TTC549 (cell line): ENCODE results near the gene CSTF3.
"Not testable (repeated sequence)": the region's sequence is repeated elsewhere in the genome, so short reads cannot be mapped to it uniquely, and the experiment has no call there.

Source experiments
- FAIRE-seq: peaks from 2 replicates; lab custom pipeline; 2012; peaks lifted over from hg19 to GRCh38; lab: Jason Lieb, UNC

CSTF3 gene

GRCh38 chr11:33072465-33072864 is 88.8 kb downstream of the CSTF3 start:
- no peak for FAIRE-seq

DNA sequence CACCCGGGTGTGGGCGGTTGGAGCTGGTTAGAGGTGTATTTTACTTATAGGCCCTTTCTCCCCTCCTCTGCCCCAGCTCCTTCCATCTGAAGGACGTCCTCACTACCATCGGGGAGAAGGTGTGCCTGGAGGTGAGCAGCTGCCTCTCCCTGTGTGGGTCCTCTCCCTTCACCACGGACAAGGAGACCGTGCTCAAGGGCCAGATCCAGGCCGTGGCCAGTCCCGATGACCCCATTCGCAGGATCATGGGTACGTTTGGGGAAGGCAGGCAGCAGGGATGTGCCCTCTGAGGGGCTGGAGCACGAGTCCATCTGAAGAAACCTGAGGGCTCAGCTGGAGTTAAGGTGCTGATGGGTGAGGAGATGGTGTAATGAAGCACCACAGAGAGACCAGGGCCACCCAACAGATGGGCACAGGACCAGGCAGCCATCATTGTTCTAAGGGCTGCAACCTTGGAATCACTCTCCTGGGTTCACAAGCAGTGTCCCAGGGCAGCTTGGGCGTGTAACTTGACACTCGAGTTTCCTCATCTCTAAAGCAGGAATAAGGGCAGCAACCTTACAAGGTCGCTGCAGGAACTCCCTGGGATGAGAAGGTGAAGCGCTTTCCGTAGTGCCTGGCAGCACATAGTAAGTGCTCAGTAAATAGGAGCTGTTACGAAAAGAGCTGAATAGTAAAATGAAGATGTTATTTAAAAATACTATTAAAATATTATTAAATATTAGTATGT is 92.5 kb downstream of the CSTF3 start:
- no peak for FAIRE-seq

- FAIRE-seq: no peak
These were observed 94.0 kb downstream of the CSTF3 start for GRCh38 chr11:33067294-33067693.

- FAIRE-seq: no peak
These were observed 95.7 kb downstream of the CSTF3 start for GRCh38 chr11:33065445-33066178.

DNA sequence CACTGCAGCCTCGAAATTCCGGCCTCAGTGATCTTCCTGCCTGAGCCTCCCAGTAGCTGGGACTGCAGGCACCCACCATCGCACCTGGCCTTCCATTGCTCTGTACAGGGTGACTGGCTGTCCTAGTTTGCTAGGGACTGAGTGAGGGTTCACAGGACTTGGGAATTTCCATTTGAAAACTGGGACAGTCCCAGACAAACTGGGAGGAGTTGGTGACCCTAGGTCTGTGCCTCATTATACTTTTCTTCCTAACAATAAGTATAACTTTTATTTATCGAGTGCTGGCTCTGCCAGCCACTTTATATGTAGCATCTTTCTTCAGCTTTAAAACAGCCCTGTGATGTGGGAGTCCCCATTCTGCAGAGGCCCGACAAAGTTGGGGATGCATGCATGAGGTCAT is 96.4 kb downstream of the CSTF3 start:
- FAIRE-seq: no peak

DNA sequence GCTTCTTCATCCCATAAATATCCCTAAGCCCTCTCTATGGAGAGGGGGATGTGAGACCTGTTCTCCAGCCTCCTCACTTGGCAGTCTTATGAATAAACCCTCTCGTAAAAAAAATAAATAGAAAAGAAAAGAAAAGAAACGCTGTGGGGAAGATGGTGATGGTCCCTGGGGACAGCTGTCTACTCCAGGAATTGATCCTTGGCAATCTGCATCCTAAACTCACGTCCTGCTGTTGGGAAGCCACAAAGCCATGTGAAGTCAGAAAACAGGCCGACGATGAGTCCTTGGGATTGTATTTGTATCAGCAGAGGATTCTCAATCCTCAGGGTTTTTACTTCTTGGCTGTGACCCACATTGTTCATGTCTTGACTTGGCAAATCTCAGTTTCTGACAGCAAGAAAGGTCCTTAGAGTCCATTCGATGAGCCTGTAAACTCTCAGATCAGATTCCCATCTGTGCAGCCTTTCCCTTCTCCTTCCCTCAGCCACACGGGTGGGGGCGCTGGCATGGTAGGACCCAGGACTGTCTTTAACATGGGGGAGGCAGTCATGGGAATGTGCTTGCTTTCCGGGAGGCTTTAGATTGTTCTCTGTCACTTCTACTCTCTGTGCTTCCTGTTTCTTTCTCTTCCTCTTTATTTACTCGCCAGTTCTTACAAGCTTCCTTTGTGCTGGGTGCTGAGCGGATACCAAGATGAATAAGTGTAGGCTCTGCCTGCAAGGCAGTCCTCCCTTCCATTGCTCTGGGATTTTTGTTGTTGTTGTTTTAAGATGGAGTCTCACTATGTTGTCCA is 97.1 kb downstream of the CSTF3 start:
- FAIRE-seq: no peak

DNA sequence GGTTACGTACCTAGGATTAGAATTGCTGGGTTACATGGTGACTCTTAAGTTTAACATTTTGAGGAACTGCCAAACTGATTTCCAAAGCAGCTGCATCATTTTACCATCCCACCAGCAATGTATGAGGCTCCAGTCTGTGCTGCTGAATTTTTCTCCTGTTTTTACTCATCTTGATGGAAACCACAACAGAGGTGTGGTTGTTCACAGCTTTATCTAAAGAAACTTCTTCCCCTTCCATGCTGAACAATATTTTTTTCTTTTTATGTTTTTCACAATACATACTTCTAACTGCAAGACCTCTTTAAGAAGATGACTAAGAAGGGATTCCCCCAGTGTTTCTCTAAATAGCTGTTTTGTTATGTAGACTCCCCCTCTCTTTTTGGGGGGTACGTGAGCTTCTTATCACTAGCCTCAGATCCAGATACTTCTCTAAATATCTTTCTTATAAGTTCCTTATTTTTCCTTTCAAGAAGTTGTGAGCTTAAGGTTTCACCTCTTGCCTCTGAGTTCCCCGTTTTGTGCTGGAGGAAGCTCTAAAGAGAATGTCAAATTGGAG is 97.9 kb downstream of the CSTF3 start:
- FAIRE-seq: no peak

- no peak for FAIRE-seq
These were observed 99.1 kb downstream of the CSTF3 start for GRCh38 chr11:33062137-33062536.

DNA sequence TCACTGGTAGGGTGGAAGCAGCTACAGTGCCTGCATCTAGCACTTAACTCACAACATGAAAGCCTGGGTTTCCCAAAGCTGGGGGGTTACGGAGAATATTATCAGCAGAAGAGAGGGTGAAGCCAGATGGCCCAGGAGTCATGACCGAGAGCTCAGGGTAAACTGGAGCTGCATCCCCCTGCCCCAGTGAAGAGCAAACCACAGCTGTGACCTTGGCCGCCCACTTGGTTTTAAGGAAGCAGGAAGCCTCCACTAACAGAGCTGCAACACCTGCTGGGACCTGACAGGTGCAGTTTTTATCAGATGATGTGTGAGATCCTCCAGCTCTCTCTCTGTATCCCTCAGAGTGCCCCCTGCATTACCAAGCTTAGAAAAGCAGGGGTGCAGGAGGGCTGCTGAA is 101.0 kb downstream of the CSTF3 start:
- FAIRE-seq: no peak

DNA sequence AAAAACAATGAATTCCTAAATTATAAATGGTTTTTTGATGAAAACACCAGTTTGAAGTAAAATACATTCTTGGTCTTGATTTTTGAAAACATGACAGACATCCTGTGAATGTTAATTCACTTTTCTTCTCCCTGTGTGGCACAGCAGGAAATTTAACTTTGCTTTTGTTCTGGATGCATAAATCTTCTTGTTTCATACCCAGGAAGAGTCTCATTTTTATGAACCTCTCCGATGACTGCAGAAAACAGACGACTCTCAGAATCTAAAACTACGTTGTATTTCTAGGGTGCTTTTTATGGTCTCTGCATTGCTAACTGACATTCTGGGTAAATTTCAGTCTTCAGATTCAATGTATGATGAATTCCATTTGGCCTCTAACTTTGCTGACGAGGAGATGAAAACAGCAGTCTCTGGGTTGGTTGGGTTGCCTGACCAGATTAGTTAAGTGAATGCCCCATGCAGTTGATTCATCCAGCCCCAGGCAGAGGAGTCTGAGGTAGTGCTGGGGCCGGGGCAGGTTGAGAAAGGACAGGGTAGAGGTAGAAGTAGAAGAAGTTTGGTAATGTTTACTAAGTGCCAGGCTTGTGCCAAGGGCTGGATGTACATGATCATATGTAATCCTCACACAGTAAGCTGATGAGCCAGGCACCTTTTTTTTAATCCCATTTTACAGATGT is 101.8 kb downstream of the CSTF3 start:
- no peak for FAIRE-seq

GRCh38 chr11:33057284-33057683 is 104.0 kb downstream of the CSTF3 start:
- no peak for FAIRE-seq

DNA sequence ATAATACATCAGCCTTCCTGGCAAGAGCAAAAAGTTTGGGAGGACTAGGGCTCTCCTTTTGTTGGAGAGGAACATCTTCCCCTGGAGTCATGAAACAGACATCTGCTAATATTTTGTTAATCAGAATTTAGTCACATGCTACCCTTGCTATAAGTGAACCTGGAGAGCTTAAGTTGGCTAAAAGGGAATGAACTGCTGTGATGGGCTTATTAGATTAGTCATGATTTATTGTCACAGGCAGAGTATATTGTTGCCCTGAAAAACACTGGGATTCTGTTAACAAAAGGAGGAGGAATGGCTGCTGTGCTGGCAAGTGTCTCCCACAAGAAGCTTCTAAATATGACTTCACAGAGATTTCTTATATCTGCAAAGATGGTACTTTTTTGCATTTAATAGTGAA is 105.9 kb downstream of the CSTF3 start:
- no peak for FAIRE-seq

DNA sequence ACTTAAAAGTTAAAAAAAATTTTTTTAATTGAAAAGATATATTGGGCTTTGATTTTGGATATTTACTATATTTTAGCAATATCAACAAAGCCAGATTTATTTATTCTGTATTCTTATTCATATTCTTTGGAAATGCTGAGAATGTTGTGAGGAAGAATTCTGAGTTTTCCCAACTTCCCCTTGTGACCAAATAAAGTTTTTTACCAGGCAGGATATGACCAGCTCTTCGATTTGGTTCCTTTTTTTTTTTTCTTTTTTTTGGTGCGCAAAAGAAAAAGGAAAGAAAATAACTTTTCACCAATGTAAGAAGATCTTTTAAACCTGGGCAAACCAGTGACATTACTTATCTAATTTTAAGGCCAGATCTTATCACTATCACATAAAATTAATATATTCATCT is 109.0 kb downstream of the CSTF3 start:
- FAIRE-seq: no peak

DNA sequence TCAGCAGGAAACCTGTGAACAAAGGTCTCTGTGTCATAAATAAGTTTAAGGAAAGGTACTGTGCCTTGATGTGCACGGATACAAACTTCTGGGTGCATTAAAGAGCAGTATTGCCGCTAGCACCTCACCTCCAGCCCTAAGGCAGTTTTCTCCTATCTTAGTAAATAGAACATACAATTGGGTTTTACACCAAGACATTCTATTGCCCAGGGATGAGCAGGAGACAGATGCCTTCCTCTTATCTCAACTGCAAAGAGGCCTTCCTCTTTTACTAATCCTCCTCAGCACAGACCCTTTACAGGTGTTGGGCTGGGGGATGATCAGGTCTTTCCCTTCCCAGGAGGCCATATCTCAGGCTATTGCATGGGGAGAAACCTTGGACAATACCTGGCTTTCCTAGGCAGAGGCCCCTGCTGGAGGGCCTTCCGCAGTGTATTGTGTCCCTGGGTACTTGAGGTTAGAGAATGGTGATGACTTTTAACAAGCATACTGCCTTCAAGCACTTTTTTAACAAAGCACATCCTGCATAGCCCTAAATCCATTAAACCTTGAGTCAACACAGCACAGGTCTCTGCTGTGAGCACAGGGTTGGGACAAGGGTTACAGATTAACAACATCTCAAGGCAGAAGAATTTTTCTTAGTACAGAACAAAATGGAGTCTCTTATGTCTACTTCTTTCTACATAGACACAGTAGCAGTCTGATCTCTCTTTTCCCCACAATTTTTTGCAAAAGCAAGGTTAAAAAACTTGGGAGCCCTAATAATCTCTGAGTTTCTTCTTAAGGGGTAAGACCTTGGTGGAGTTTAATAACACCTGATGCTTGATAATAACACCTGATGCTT is 111.5 kb downstream of the CSTF3 start:
- FAIRE-seq: not testable (repeated sequence)

- FAIRE-seq: not testable (repeated sequence)
These were observed 112.6 kb downstream of the CSTF3 start for GRCh38 chr11:33048701-33049100.

DNA sequence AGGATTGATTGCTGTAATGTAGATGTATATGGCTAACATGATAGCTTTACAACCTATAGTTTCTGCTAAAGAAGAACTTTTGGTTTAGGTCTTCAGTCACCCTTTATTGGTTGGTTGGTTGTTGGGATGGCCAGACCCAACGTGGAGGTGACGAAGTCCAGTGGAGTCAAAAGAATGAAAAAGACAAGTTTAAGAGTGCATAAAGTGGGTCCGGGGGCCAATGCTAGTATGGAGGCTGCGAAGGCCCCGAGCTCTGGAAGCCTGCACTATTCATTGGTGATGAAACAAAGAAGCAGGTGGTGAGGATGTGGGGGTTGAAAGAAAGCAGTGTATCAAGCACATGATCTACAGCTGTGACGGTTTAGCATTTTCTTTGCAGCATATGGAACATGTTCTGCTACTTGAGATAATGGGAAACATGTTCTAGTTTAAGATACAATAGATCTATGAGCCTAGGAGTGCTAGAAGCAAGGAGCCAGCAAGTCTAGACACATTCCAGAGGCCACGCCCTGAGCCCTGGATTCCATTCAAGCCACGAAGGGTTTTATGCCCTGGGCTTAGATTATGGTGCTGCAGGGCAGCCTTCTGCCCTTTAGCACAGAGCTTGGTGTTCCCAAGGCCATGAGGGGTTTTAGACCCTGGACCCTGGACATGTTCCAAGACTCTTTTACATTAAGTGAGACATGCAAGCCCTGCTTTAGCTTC is 115.6 kb downstream of the CSTF3 start:
- no peak for FAIRE-seq

- FAIRE-seq: no peak
These were observed 117.0 kb downstream of the CSTF3 start for GRCh38 chr11:33044285-33044756.

DNA sequence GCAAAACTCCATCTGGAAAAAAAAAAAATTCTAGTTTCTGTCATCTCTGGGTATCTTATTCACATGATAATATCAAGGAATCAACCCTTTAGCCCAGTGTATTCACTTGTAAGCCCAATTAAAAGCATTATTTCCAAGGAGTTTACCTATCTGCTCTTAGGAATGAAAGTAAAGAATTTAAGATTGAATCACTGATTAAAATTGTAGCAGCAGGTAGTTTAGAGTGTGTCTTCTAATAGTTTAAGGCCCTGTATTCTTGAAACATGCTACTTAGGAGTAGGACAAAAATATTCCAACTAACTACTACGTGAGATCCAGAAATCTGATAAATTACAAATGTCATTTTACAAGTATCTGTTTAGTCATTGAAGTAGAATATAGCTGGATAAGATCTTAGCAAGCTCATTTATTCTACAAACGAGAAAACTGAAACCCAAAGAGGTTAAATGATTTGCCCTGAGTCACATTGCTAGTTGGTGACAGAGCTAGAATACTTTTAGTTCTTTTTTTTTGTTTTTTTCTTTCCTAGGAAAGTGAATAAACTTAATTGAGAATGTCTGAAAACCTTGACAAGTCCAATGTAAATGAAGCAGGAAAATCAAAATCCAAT is 118.0 kb downstream of the CSTF3 start:
- FAIRE-seq: no peak

- no peak for FAIRE-seq
These were observed 120.3 kb downstream of the CSTF3 start for GRCh38 chr11:33040862-33041453.
